Measurements from ENCODE around the gene F13A1.

GRCh38 chr6:6176127-6176526 lies 144.3 kb downstream of the F13A1 start:
- TF ChIP-seq, protein P1, sequence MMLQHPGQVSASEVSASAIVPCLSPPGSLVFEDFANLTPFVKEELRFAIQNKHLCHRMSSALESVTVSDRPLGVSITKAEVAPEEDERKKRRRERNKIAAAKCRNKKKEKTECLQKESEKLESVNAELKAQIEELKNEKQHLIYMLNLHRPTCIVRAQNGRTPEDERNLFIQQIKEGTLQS (IDR thresholded peaks at IDR 0.05; ENCODE audit: insufficient read depth, low read depth, low read length), result no peak
- no peak for TF ChIP-seq RAD21 (IDR thresholded peaks at IDR 0.05 in 1 of 2, conservative IDR thresholded peaks at IDR 0.05 in 1 of 2; ENCODE audit: low read depth in 2 of 2, low read length in 2 of 2)

Data from H1 (cell line).